ENCODE results near the gene ZNF296. TPM values are rescaled to one million over a fixed set of nuclear protein-coding genes. Genes with fewer than 3 reads are reported as not detected.
A peak's percentile ranks its signal among the peaks of the same experiment; 100 is the strongest.

ZNF296 gene
- total and polyA plus RNA-seq, 2 donors from 2014 or later, result 1.2 to 2.1 TPM

- no peak for FAIRE-seq
These were observed 47.2 kb upstream of the ZNF296 start for GRCh38 chr19:45123440-45123850.

GRCh38 chr19:45122832-45123231 lies 46.6 kb upstream of the ZNF296 start:
- no peak for TF ChIP-seq CTCF (IDR thresholded peaks at IDR 0.05; ENCODE audit: borderline replicate concordance, extremely low read depth, insufficient read depth)
- Histone ChIP-seq H3K9ac (ENCODE audit: low read length in 3 of 3) (no peak overlapping the region), H3K4me3 (ENCODE audit: low read length in 3 of 3) (no peak overlapping the region), H3K27me3 (ENCODE audit: control insufficient read depth, insufficient read depth, low read length) (no peaks in the 10 kb centered on the region), H3K9me3 (ENCODE audit: control insufficient read depth in 2 of 3, insufficient read depth in 1 of 3, low read length in 3 of 3) (no peaks in the 10 kb centered on the region), H3K36me3 (ENCODE audit: control insufficient read depth in 2 of 3, insufficient read depth in 3 of 3, low read length in 3 of 3) (no peaks in the 10 kb centered on the region), H3K4me1 (ENCODE audit: control insufficient read depth in 2 of 3, insufficient read depth in 2 of 3, low read depth in 1 of 3, low read length in 3 of 3) (peaks cover 0 to 15% (median 7%) of the 10 kb centered on the region in 3 donors), H3K27ac (ENCODE audit: low read depth in 2 of 2, low read length in 2 of 2) (no peak overlapping the region)
- FAIRE-seq (no peak), DNase-seq (no peak)
- intact Hi-C loops (cut with DNase I), result no loop called here

More at GRCh38 chr19:45123440-45123850, 47.2 kb upstream of the ZNF296 start:
- peak in 3 of 5 donors; percentile 66 to 69 (median 69) for DNase-seq
- Histone ChIP-seq H3K4me1 (ENCODE audit: control insufficient read depth in 2 of 3, insufficient read depth in 2 of 3, low read depth in 1 of 3, low read length in 3 of 3) (peaks cover 0 to 15% (median 7%) of the 10 kb centered on the region in 3 donors), H3K27me3 (ENCODE audit: control insufficient read depth, insufficient read depth, low read length) (no peaks in the 10 kb centered on the region), H3K36me3 (ENCODE audit: control insufficient read depth in 2 of 3, insufficient read depth in 3 of 3, low read length in 3 of 3) (no peaks in the 10 kb centered on the region), H3K9me3 (ENCODE audit: control insufficient read depth in 2 of 3, insufficient read depth in 1 of 3, low read length in 3 of 3) (no peaks in the 10 kb centered on the region), H3K27ac (ENCODE audit: low read depth in 2 of 2, low read length in 2 of 2) (no peak overlapping the region), H3K9ac (ENCODE audit: low read length in 3 of 3) (no peak overlapping the region), H3K4me3 (ENCODE audit: low read length in 3 of 3) (no peak overlapping the region)
- TF ChIP-seq CTCF (IDR thresholded peaks at IDR 0.05; ENCODE audit: borderline replicate concordance, extremely low read depth, insufficient read depth), result no peak
- intact Hi-C loops (cut with DNase I), result no loop called here

- no peak overlapping the region for H3K27ac ChIP-seq (ENCODE audit: low read depth in 2 of 2, low read length in 2 of 2)
- intact Hi-C loops (cut with DNase I), result no loop called here
These were observed 45.6 kb upstream of the ZNF296 start for GRCh38 chr19:45121827-45122345.

More at GRCh38 chr19:45121827-45122345, 45.6 kb upstream of the ZNF296 start:
- H3K4me1 ChIP-seq (ENCODE audit: control insufficient read depth in 2 of 3, insufficient read depth in 2 of 3, low read depth in 1 of 3, low read length in 3 of 3), result peaks cover 0 to 17% (median 7%) of the 10 kb centered on the region in 3 donors
- no peak for TF ChIP-seq CTCF (IDR thresholded peaks at IDR 0.05; ENCODE audit: borderline replicate concordance, extremely low read depth, insufficient read depth)
- DNase-seq (no peak), FAIRE-seq (no peak)
- H3K27me3 ChIP-seq (ENCODE audit: control insufficient read depth, insufficient read depth, low read length), result no peaks in the 10 kb centered on the region
- H3K4me3 ChIP-seq (ENCODE audit: low read length in 3 of 3), result no peak overlapping the region
- H3K9me3 ChIP-seq (ENCODE audit: control insufficient read depth in 2 of 3, insufficient read depth in 1 of 3, low read length in 3 of 3), result no peaks in the 10 kb centered on the region
- H3K36me3 ChIP-seq (ENCODE audit: control insufficient read depth in 2 of 3, insufficient read depth in 3 of 3, low read length in 3 of 3), result no peaks in the 10 kb centered on the region
- no peak overlapping the region for H3K9ac ChIP-seq (ENCODE audit: low read length in 3 of 3)

Data from kidney (tissue), 14 donors.